ENCODE data around the gene PROB1. TPM values are rescaled to one million over a fixed set of nuclear protein-coding genes. Genes with fewer than 3 reads are reported as not detected.

Gene PROB1
- polyA plus RNA-seq, 1 donor (not counting 4 experiments of a cell fraction or from before 2014, with no cell fraction given), result 0.26 TPM

- Histone ChIP-seq H3K4me1 (ENCODE audit: control insufficient read depth, extremely low read depth, insufficient read depth, low read length) (peaks cover 34% of the 10 kb centered on the region), H3K9ac (ENCODE audit: control insufficient read depth, extremely low read depth, insufficient read depth, low read length) (no peak overlapping the region), H3K9me3 (ENCODE audit: control insufficient read depth, low read depth, low read length) (no peaks in the 10 kb centered on the region), H3K27ac (ENCODE audit: control insufficient read depth, insufficient read depth, low read length) (no peak overlapping the region), H4K20me1 (ENCODE audit: control insufficient read depth, extremely low read depth, insufficient read depth, low read length) (no peaks in the 10 kb centered on the region), H3K27me3 (ENCODE audit: control insufficient read depth, extremely low read depth, insufficient read depth, low read length) (no peaks in the 10 kb centered on the region), H2AFZ (ENCODE audit: control insufficient read depth, low read length) (no peak overlapping the region), H3K4me3 (ENCODE audit: control insufficient read depth in 2 of 3, extremely low read depth in 1 of 3, insufficient read depth in 2 of 3, low read depth in 1 of 3, low read length in 3 of 3) (no peak overlapping the region), H3K4me2 (ENCODE audit: control insufficient read depth, extremely low read depth, insufficient read depth, low read depth, low read length) (no peak overlapping the region), H3K9me1 (ENCODE audit: control insufficient read depth, extremely low read depth, insufficient read depth, low read length) (no peaks in the 10 kb centered on the region), H3K79me2 (ENCODE audit: control insufficient read depth, insufficient read depth, low read length) (no peaks in the 10 kb centered on the region), H3K36me3 (ENCODE audit: control insufficient read depth in 2 of 2, extremely low read depth in 1 of 2, insufficient read depth in 2 of 2, low read length in 2 of 2) (no peaks in the 10 kb centered on the region)
- TF ChIP-seq EZH2 (IDR thresholded peaks at IDR 0.05; ENCODE audit: low read length), result no peak
- TF ChIP-seq, protein P1, sequence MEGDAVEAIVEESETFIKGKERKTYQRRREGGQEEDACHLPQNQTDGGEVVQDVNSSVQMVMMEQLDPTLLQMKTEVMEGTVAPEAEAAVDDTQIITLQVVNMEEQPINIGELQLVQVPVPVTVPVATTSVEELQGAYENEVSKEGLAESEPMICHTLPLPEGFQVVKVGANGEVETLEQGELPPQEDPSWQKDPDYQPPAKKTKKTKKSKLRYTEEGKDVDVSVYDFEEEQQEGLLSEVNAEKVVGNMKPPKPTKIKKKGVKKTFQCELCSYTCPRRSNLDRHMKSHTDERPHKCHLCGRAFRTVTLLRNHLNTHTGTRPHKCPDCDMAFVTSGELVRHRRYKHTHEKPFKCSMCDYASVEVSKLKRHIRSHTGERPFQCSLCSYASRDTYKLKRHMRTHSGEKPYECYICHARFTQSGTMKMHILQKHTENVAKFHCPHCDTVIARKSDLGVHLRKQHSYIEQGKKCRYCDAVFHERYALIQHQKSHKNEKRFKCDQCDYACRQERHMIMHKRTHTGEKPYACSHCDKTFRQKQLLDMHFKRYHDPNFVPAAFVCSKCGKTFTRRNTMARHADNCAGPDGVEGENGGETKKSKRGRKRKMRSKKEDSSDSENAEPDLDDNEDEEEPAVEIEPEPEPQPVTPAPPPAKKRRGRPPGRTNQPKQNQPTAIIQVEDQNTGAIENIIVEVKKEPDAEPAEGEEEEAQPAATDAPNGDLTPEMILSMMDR (optimal IDR thresholded peaks at IDR 0.05 in 1 of 3, IDR thresholded peaks at IDR 0.05 in 1 of 3, conservative IDR thresholded peaks at IDR 0.05 in 1 of 3; ENCODE audit: extremely low read depth in 1 of 3, insufficient read depth in 2 of 3, low read length in 3 of 3), result no peak
- FAIRE-seq (no peak), DNase-seq (ENCODE audit: low read depth, low spot score) (no peak)
- dilution Hi-C loops (cut with MboI; ENCODE audit: extremely low pct_ligation_motif_present, low sequenced_read_pairs), result no loop called here
Observed at GRCh38 chr5:139413153-139413552, 18.2 kb upstream of the PROB1 start.

DNA sequence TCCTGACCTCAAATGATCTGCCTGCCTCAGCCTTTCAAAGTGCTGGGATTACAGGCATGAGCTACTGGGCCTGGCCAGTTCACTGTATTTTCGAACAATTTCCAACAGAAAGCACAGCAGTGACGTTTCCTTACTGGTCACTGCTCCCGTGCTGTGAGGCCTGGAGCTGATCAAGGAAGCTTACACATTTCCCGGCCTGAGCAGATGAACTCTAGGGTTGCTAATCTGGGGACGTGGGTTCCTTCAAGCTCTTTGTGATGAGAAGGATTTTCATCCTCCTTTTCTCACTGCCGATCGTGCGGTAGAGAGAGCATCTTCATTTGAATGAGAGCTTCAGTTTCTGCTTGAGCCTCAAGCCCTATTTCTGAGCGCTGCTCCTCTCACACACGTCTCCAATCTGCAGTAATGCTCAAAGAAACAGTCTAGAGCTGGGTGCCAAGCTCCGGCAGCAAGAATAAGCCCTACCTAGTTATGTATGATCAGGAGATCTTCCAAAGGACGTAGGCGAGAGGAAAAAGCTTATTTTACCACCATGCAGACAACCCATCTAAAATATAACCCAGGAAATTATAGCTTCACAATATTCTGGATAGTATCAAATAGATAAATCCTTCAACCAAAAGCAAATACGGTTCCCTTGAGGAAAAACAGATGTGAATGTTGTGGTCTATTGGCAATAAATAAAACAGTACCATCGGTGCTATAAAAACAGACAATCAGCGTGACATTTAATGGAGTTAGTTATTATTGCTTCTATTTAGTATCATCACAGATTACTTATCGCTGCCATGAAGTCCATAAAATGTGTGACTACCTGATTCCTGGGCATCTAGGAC lies 16.3 kb upstream of the PROB1 start:
- H3K9me1 ChIP-seq (ENCODE audit: control insufficient read depth, extremely low read depth, insufficient read depth, low read length), result no peaks in the 10 kb centered on the region
- no peak for TF ChIP-seq EZH2 (IDR thresholded peaks at IDR 0.05; ENCODE audit: low read length)
- TF ChIP-seq, protein P1 (optimal IDR thresholded peaks at IDR 0.05 in 1 of 3, IDR thresholded peaks at IDR 0.05 in 1 of 3, conservative IDR thresholded peaks at IDR 0.05 in 1 of 3; ENCODE audit: extremely low read depth in 1 of 3, insufficient read depth in 2 of 3, low read length in 3 of 3), result no peak
- no peaks in the 10 kb centered on the region for H3K79me2 ChIP-seq (ENCODE audit: control insufficient read depth, insufficient read depth, low read length)
- H2AFZ ChIP-seq (ENCODE audit: control insufficient read depth, low read length), result no peak overlapping the region
- no peak overlapping the region for H3K27ac ChIP-seq (ENCODE audit: control insufficient read depth, insufficient read depth, low read length)
- no peak overlapping the region for H3K4me3 ChIP-seq (ENCODE audit: control insufficient read depth in 2 of 3, extremely low read depth in 1 of 3, insufficient read depth in 2 of 3, low read depth in 1 of 3, low read length in 3 of 3)
- no peaks in the 10 kb centered on the region for H4K20me1 ChIP-seq (ENCODE audit: control insufficient read depth, extremely low read depth, insufficient read depth, low read length)
- no peaks in the 10 kb centered on the region for H3K9me3 ChIP-seq (ENCODE audit: control insufficient read depth, low read depth, low read length)
- no peak overlapping the region for H3K9ac ChIP-seq (ENCODE audit: control insufficient read depth, extremely low read depth, insufficient read depth, low read length)
- no peaks in the 10 kb centered on the region for H3K36me3 ChIP-seq (ENCODE audit: control insufficient read depth in 2 of 2, extremely low read depth in 1 of 2, insufficient read depth in 2 of 2, low read length in 2 of 2)
- peaks cover 26% of the 10 kb centered on the region for H3K4me1 ChIP-seq (ENCODE audit: control insufficient read depth, extremely low read depth, insufficient read depth, low read length)
- dilution Hi-C loops (cut with MboI; ENCODE audit: extremely low pct_ligation_motif_present, low sequenced_read_pairs), result no loop called here
- H3K27me3 ChIP-seq (ENCODE audit: control insufficient read depth, extremely low read depth, insufficient read depth, low read length), result no peaks in the 10 kb centered on the region
- DNase-seq (ENCODE audit: low read depth, low spot score) (no peak), FAIRE-seq (no peak)
- H3K4me2 ChIP-seq (ENCODE audit: control insufficient read depth, extremely low read depth, insufficient read depth, low read depth, low read length), result no peak overlapping the region
